HL-60 (cell line): ENCODE data around the gene ITGA3.

Source experiments
- DNase-seq, 2 experiments: peaks; one replicate each; pipeline ENCODE4 v3.0.0-alpha.2; 2010 to 2020; ENCODE audit warnings: low read depth in 1 of 2, low spot score in 1 of 2
- H3K27ac ChIP-seq: fragments of 250-450 bp; sonication (Bioruptor Pico); replicated peaks from 2 replicates; pipeline ENCODE4 v1.5.1; 2020; ENCODE audit warnings: mild to moderate bottlenecking, moderate library complexity
- H3K27me3 ChIP-seq: fragments of 250-450 bp; sonication (Bioruptor Pico); 2 replicates; pipeline ENCODE4 v1.5.1; 2021; ENCODE audit warnings: mild to moderate bottlenecking, moderate library complexity; ENCODE audit not compliant: insufficient read depth, poor library complexity, severe bottlenecking
- H3K4me3 ChIP-seq: replicated peaks from 2 replicates; pipeline ENCODE4 v1.5.1; 2011; ENCODE audit warnings: mild to moderate bottlenecking, control low read depth, low read length; ENCODE audit not compliant: insufficient read depth
- GABPA ChIP-seq: IDR thresholded peaks from 2 replicates; pipeline ENCODE4 v1.6.1; 2012; ENCODE audit warnings: low read depth
- POLR2AphosphoS5 ChIP-seq: IDR thresholded peaks from 2 replicates; pipeline ENCODE4 v1.6.1; 2012; ENCODE audit warnings: low read depth
- SPI1 ChIP-seq: IDR thresholded peaks from 2 replicates; pipeline ENCODE4 v1.6.1; 2012; ENCODE audit warnings: low read depth, mild to moderate bottlenecking, borderline replicate concordance
- TF ChIP-seq, protein P1 (sequence below): IDR thresholded peaks from one replicate; pipeline ENCODE4 v1.5.1; 2011; ENCODE audit warnings: low read length, control low read depth, inconsistent platforms; ENCODE audit not compliant: insufficient read depth
- TF ChIP-seq, protein P2 (sequence below): IDR thresholded peaks from 2 replicates; pipeline ENCODE4 v1.6.1; 2012; ENCODE audit warnings: low read depth; ENCODE audit not compliant: insufficient replicate concordance

Gene ITGA3

DNA sequence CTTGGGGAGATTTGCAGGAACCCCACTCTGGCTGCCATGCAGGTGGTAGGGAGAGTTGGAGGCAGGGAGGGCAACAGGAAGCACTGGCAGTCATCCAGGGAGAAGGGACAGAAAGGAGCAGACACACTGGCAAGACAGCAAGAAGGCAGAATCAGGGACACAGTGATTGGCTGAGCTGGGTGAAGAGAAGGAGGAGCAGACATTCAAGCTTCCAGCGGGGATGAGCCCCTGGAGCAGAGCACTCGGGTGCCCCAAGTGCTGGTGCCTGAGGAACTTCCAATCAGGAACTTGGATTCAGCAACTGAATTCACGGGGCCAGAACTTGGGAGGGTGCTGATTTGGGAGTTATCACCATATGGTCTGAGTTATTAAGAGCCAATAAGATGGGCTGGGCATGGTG lies 6.3 kb upstream of the ITGA3 start:
- DNase-seq = no peak

DNA sequence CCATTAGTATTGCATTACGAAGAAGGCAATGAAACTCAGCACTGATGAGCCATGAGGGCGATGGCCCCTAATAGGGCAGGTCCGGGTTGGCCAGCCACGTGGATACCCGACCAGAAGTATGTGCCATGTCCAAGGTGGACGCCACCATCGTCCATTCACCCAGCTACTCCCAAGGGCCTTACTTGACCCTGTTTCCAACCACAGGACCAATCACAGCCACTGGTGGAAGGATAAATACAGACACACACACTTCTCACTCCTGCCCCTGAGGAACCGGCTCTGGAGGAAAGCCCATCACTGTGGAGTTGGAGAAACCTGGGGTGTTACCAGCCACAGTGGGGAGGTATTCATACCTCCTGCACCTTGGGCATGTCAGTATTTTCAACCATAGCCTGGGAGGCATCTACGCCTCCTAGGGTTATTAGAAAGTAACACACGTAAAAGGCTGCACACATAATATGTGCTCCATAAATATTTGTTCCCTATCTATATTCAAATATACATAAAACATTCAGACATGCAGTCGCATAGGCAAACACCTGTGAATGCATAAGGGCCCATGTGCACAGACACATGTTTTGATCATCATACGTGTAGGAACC lies 5.4 kb upstream of the ITGA3 start:
- DNase-seq = no peak
- peaks cover 27% of the 10 kb centered on the region for H3K27me3 ChIP-seq
- no peak overlapping the region for H3K27ac ChIP-seq
- no peak overlapping the region for H3K4me3 ChIP-seq
- TF ChIP-seq SPI1 (no peak), POLR2AphosphoS5 (no peak), GABPA (no peak)
- TF ChIP-seq, protein P1, sequence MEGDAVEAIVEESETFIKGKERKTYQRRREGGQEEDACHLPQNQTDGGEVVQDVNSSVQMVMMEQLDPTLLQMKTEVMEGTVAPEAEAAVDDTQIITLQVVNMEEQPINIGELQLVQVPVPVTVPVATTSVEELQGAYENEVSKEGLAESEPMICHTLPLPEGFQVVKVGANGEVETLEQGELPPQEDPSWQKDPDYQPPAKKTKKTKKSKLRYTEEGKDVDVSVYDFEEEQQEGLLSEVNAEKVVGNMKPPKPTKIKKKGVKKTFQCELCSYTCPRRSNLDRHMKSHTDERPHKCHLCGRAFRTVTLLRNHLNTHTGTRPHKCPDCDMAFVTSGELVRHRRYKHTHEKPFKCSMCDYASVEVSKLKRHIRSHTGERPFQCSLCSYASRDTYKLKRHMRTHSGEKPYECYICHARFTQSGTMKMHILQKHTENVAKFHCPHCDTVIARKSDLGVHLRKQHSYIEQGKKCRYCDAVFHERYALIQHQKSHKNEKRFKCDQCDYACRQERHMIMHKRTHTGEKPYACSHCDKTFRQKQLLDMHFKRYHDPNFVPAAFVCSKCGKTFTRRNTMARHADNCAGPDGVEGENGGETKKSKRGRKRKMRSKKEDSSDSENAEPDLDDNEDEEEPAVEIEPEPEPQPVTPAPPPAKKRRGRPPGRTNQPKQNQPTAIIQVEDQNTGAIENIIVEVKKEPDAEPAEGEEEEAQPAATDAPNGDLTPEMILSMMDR = no peak
- TF ChIP-seq, protein P2, sequence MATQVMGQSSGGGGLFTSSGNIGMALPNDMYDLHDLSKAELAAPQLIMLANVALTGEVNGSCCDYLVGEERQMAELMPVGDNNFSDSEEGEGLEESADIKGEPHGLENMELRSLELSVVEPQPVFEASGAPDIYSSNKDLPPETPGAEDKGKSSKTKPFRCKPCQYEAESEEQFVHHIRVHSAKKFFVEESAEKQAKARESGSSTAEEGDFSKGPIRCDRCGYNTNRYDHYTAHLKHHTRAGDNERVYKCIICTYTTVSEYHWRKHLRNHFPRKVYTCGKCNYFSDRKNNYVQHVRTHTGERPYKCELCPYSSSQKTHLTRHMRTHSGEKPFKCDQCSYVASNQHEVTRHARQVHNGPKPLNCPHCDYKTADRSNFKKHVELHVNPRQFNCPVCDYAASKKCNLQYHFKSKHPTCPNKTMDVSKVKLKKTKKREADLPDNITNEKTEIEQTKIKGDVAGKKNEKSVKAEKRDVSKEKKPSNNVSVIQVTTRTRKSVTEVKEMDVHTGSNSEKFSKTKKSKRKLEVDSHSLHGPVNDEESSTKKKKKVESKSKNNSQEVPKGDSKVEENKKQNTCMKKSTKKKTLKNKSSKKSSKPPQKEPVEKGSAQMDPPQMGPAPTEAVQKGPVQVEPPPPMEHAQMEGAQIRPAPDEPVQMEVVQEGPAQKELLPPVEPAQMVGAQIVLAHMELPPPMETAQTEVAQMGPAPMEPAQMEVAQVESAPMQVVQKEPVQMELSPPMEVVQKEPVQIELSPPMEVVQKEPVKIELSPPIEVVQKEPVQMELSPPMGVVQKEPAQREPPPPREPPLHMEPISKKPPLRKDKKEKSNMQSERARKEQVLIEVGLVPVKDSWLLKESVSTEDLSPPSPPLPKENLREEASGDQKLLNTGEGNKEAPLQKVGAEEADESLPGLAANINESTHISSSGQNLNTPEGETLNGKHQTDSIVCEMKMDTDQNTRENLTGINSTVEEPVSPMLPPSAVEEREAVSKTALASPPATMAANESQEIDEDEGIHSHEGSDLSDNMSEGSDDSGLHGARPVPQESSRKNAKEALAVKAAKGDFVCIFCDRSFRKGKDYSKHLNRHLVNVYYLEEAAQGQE = no peak

More for the DNA sequence above, 6.3 kb upstream of the ITGA3 start:
- H3K27ac ChIP-seq = no peak overlapping the region
- H3K27me3 ChIP-seq = peaks cover 18% of the 10 kb centered on the region
- TF ChIP-seq GABPA = no peak
- TF ChIP-seq, protein P1 = no peak
- TF ChIP-seq, protein P2 = no peak
- TF ChIP-seq POLR2AphosphoS5 = no peak
- no peak for TF ChIP-seq SPI1
- no peak overlapping the region for H3K4me3 ChIP-seq

DNA sequence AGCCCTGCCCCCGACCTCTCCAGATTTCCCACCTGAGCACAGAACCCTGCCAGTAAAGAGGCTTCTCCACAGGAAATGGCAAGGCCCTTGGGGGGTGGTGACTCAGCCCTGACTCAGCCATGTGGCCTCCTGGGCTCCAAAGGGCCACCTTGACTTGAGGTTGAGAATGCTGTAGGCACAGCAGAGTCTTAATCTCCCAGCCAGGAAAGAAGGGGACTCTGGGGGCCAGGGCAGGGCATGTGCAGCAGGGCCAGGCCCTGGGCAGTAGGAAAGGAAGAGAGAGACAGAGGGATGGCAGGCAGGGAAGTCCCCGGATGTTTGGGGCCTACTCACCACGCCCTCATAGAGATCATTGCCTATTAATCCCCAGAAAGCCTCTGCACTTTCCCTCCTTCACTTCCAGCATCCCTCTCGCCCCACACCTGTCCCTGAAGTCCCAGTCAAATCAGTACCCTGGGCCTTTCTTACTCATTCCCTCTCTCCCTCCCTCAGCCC lies 4.8 kb upstream of the ITGA3 start:
- DNase-seq = peak in 1 of 2 experiments; percentile 7
- Histone ChIP-seq H3K4me3 (no peak overlapping the region), H3K27me3 (peaks cover 31% of the 10 kb centered on the region), H3K27ac (no peak overlapping the region)
- TF ChIP-seq POLR2AphosphoS5 (no peak), SPI1 (no peak), GABPA (no peak)
- TF ChIP-seq, protein P1 = no peak
- TF ChIP-seq, protein P2 = no peak
